Skeletal muscle tissue (tissue), 4 donors: ENCODE measurements around the gene NFIB. TPM values are rescaled to one million over a fixed set of nuclear protein-coding genes. Genes with fewer than 3 reads are reported as not detected.
A peak's percentile ranks its signal among the peaks of the same experiment; 100 is the strongest.

Experiments used
- H3K27ac ChIP-seq: one replicate; pipeline ENCODE4 v1.7.0; 2013; ENCODE audit warnings: mild to moderate bottlenecking, low read depth, low read length, inconsistent platforms
- H3K27me3 ChIP-seq, 3 donors: one replicate each; pipeline ENCODE4 v1.7.0; 2013; ENCODE audit warnings: low read length in 3 of 3; ENCODE audit not compliant: control insufficient read depth in 3 of 3, insufficient read depth in 3 of 3
- H3K36me3 ChIP-seq, 3 donors: one replicate each; pipeline ENCODE4 v1.7.0; 2013; ENCODE audit warnings: low read length in 3 of 3; ENCODE audit not compliant: control insufficient read depth in 3 of 3, insufficient read depth in 3 of 3
- H3K4me1 ChIP-seq, 3 donors: one replicate each; pipeline ENCODE4 v1.7.0; 2013; ENCODE audit warnings: low read length in 3 of 3, mild to moderate bottlenecking in 3 of 3; ENCODE audit not compliant: control insufficient read depth in 3 of 3, insufficient read depth in 3 of 3
- H3K4me3 ChIP-seq, 3 donors: one replicate each; pipeline ENCODE4 v1.7.0; 2013; ENCODE audit warnings: low read length in 3 of 3
- H3K9ac ChIP-seq, 3 donors: one replicate each; pipeline ENCODE4 v1.7.0; 2013; ENCODE audit warnings: low read length in 3 of 3, mild to moderate bottlenecking in 3 of 3, moderate library complexity in 2 of 3, low read depth in 1 of 3
- H3K9me3 ChIP-seq, 3 donors: one replicate each; pipeline ENCODE4 v1.7.0; 2013; ENCODE audit warnings: low read length in 3 of 3; ENCODE audit not compliant: control insufficient read depth in 3 of 3
- total RNA-seq: library from RNA; depleted of rRNA; stranded (reverse); fragments of >200 nt; gene quantifications from one replicate; pipeline ENCODE4 v1.2.3, GENCODE V29; 2014
- donor health status: Osteomylitis.

Gene NFIB
- total RNA-seq, 1 donor from 2014 or later = 95.0 TPM

- Histone ChIP-seq H3K9ac (peak overlapping the region in 2 of 3 donors; percentile 20 to 61), H3K4me1 (peaks cover 31 to 41% (median 39%) of the 10 kb centered on the region in 3 donors), H3K4me3 (peak overlapping the region in 2 of 3 donors; percentile 23 to 45)
These were observed 110.4 kb downstream of the NFIB start for GRCh38 chr9:14203356-14204056.

GRCh38 chr9:14198841-14199455 lies 115.0 kb downstream of the NFIB start:
- Histone ChIP-seq H3K27me3 (no peaks in the 10 kb centered on the region), H3K9me3 (no peaks in the 10 kb centered on the region), H3K4me1 (peaks cover 30 to 57% (median 33%) of the 10 kb centered on the region in 3 donors), H3K4me3 (peak overlapping the region in 2 of 3 donors; percentile 41 to 52), H3K9ac (peak overlapping the region; percentile 39 to 58 (median 43)), H3K36me3 (no peaks in the 10 kb centered on the region), H3K27ac (peak overlapping the region; percentile 80)

More at GRCh38 chr9:14203356-14204056, 110.4 kb downstream of the NFIB start:
- Histone ChIP-seq H3K27me3 (no peaks in the 10 kb centered on the region), H3K9me3 (no peaks in the 10 kb centered on the region), H3K27ac (peak overlapping the region; percentile 76), H3K36me3 (no peaks in the 10 kb centered on the region)

DNA sequence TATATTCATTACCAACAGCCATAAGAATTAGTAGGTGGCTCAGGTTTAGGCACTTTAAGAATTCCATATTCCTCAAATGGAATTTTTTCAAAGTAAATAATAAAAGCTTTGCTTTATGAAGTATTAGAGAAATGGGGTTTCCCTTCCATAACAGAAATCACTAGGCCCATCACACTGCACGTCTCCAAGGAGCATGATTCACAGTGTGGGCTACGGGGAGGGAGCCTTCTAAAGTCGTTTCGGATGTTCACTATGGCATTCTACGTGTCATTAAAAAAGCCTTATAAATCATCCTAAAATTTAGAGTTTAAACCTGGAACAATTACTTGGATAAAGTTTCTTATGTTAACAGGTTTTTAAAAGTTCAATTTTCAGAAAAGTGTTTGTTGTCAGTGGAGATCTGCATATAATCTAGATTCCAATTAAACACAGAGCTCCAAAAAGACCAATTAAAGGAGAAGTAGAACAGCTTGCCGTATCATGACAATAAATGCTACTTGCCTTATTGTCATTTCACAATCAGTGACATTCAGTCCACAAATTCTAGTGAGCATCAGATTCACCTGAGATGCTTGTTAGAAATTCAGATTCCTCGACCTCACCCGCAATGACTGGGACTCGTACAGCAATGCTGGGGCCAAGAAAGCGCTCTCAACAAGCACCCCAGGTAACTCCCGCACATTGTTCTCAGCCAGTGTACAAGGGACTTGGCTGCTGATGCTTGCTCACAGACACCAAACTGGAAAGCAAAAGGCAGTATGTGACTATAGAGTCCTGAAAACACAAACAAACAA lies 115.7 kb downstream of the NFIB start:
- no peaks in the 10 kb centered on the region for H3K36me3 ChIP-seq
- peak overlapping the region; percentile 80 for H3K27ac ChIP-seq
- peak overlapping the region in 2 of 3 donors; percentile 41 to 52 for H3K4me3 ChIP-seq
- peaks cover 27 to 53% (median 34%) of the 10 kb centered on the region in 3 donors for H3K4me1 ChIP-seq
- no peaks in the 10 kb centered on the region for H3K9me3 ChIP-seq
- H3K27me3 ChIP-seq = no peaks in the 10 kb centered on the region
- H3K9ac ChIP-seq = peak overlapping the region; percentile 24 to 58 (median 39)

DNA sequence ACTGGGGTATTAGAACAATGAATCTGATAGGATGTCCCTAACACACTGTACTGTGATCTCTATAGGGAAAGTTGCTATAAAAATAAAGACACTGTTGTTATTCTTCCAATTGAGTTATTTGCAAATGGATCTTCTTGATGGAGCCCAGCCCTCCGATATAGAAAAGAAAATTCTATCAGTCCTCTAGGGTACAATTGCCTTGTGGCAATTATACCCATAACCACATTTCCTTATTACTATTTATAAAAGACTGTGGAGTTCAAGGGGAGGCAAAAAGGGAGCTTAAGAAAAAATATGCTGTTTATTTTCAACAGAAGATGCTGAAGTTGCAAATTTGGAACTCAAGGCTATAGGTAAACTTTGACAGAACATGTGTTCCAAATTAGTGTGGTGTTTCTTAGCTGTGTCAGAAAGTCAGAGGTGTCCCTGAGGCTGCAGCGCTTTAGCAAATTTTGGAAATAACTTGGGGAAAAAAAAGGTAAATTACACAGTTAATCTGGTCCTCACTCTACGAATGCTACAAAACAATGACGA lies 116.5 kb downstream of the NFIB start:
- no peaks in the 10 kb centered on the region for H3K27me3 ChIP-seq
- H3K4me3 ChIP-seq = no peak overlapping the region
- H3K9me3 ChIP-seq = no peaks in the 10 kb centered on the region
- H3K9ac ChIP-seq = no peak overlapping the region
- peaks cover 18 to 55% (median 31%) of the 10 kb centered on the region in 3 donors for H3K4me1 ChIP-seq
- no peaks in the 10 kb centered on the region for H3K36me3 ChIP-seq
- no peak overlapping the region for H3K27ac ChIP-seq

- Histone ChIP-seq H3K4me1 (peaks cover 3 to 37% (median 14%) of the 10 kb centered on the region in 3 donors), H3K9ac (no peak overlapping the region), H3K27ac (no peak overlapping the region), H3K27me3 (no peaks in the 10 kb centered on the region), H3K9me3 (no peaks in the 10 kb centered on the region), H3K36me3 (no peaks in the 10 kb centered on the region), H3K4me3 (no peak overlapping the region)
These were observed 120.5 kb downstream of the NFIB start for GRCh38 chr9:14193328-14193990.

GRCh38 chr9:14192556-14192955 lies 121.4 kb downstream of the NFIB start:
- H3K36me3 ChIP-seq = no peaks in the 10 kb centered on the region
- no peaks in the 10 kb centered on the region for H3K27me3 ChIP-seq
- no peak overlapping the region for H3K27ac ChIP-seq
- peaks cover 0 to 31% (median 9%) of the 10 kb centered on the region in 3 donors for H3K4me1 ChIP-seq
- H3K9me3 ChIP-seq = no peaks in the 10 kb centered on the region
- H3K9ac ChIP-seq = no peak overlapping the region
- H3K4me3 ChIP-seq = no peak overlapping the region

DNA sequence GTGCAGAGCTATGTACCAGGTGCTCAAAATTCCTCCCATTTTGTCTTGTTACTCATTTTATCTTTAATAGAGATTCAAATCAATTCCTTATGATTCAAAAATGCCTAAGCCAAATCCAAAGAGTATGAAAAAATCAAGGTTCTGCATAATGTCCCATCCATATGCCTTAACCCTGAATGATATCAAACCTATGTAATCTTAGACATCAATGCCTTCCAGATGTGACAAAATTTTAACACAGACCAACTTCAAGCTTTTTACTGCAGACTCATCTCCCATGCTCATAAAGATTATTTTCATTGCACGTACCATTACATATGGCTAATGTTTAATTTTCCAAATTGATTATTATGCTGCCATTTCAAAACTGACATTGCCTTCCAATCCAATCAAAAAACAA lies 122.4 kb downstream of the NFIB start:
- no peak overlapping the region for H3K4me3 ChIP-seq
- H3K4me1 ChIP-seq = peaks cover 0 to 35% (median 14%) of the 10 kb centered on the region in 3 donors
- no peak overlapping the region for H3K27ac ChIP-seq
- H3K9ac ChIP-seq = no peak overlapping the region
- H3K36me3 ChIP-seq = no peaks in the 10 kb centered on the region
- H3K9me3 ChIP-seq = no peaks in the 10 kb centered on the region
- H3K27me3 ChIP-seq = no peaks in the 10 kb centered on the region

GRCh38 chr9:14190240-14190639 lies 123.7 kb downstream of the NFIB start:
- Histone ChIP-seq H3K4me3 (no peak overlapping the region), H3K27ac (no peak overlapping the region), H3K9ac (no peak overlapping the region), H3K36me3 (no peaks in the 10 kb centered on the region), H3K27me3 (no peaks in the 10 kb centered on the region), H3K4me1 (peaks cover 0 to 29% (median 15%) of the 10 kb centered on the region in 3 donors), H3K9me3 (no peaks in the 10 kb centered on the region)

- H3K4me1 ChIP-seq = peaks cover 0 to 26% (median 15%) of the 10 kb centered on the region in 3 donors
- H3K27me3 ChIP-seq = no peaks in the 10 kb centered on the region
- no peaks in the 10 kb centered on the region for H3K36me3 ChIP-seq
- H3K9me3 ChIP-seq = no peaks in the 10 kb centered on the region
- no peak overlapping the region for H3K9ac ChIP-seq
- H3K4me3 ChIP-seq = no peak overlapping the region
- no peak overlapping the region for H3K27ac ChIP-seq
These were observed 124.4 kb downstream of the NFIB start for GRCh38 chr9:14189578-14189977.
